HG03045 (cell line): ENCODE results near the gene MCHR1.

Experiments
- ATAC-seq: cut with Tn5 transposase; IDR thresholded peaks from one replicate; pipeline ENCODE4 v1.9.1; 2021; ENCODE audit warnings: mild to moderate bottlenecking, moderate library complexity; ENCODE audit not compliant: unreplicated experiment

MCHR1 gene, protein sequence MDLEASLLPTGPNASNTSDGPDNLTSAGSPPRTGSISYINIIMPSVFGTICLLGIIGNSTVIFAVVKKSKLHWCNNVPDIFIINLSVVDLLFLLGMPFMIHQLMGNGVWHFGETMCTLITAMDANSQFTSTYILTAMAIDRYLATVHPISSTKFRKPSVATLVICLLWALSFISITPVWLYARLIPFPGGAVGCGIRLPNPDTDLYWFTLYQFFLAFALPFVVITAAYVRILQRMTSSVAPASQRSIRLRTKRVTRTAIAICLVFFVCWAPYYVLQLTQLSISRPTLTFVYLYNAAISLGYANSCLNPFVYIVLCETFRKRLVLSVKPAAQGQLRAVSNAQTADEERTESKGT

DNA sequence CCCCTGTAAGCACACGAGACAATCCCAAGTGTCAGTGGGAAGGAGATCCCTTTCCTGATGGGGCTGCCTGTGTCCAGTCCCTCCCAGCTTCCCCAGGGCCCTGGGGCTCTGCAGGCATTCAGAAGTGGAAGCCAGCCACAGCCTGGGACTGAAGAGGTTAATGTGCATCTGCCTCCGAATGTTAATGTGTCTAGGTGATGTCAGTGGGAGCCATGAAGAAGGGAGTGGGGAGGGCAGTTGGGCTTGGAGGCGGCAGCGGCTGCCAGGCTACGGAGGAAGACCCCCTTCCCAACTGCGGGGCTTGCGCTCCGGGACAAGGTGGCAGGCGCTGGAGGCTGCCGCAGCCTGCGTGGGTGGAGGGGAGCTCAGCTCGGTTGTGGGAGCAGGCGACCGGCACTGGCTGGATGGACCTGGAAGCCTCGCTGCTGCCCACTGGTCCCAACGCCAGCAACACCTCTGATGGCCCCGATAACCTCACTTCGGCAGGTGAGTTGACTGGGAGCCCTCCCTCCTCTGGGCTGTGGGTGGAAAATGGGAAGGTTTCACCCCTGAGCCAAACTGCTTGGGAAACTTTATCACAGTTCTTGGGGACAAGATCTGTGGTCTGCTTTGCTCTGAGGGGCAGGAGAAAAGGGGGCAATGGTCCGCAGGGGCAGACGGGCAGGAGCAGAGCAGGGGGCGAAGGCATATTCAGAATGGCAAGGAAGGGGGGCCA lies at the start of gene MCHR1:
Gene MCHR1, plus strand, starts transcription at position 236 of the 715 bp plus-strand sequence. Its CDS starts 169 bp downstream, at position 405.
- no peak for ATAC-seq

DNA sequence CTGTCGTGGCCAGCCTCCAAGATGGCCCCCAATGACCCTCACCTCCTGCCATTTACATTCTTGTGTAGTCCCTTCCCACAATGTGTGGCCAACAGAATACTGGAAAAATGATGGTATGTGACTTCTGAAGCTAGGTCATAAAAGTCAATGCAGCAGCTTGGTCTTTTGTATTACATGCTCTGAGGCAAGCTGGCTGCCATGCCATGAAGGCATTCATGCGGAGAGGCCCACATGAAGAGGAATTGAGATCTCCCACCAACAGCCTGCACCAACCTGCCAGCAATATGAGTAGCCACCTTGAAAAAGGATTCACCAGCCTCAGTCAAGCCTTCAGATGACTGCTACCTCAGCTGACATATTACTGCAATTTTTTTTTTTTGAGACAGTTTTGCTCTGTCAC lies 47.4 kb upstream of the MCHR1 start:
- ATAC-seq: no peak

DNA sequence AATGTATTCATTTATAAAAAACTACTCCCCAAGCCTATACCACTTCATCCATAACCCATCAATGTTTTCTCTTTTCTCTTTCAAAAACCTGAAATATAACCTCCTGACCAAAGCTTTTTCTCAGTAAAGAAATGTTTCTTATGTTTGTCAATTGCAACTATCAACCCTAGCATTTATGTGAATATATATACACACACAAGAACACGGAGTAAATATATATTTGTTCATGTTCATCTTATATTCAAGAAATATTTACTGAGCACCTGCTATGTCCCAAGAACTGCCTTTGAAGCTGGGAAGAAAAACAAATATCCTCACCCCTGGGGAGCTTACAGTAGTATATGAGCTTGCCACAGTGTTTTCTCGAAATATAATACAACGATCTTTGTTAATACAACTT lies 46.2 kb upstream of the MCHR1 start:
- ATAC-seq: no peak

DNA sequence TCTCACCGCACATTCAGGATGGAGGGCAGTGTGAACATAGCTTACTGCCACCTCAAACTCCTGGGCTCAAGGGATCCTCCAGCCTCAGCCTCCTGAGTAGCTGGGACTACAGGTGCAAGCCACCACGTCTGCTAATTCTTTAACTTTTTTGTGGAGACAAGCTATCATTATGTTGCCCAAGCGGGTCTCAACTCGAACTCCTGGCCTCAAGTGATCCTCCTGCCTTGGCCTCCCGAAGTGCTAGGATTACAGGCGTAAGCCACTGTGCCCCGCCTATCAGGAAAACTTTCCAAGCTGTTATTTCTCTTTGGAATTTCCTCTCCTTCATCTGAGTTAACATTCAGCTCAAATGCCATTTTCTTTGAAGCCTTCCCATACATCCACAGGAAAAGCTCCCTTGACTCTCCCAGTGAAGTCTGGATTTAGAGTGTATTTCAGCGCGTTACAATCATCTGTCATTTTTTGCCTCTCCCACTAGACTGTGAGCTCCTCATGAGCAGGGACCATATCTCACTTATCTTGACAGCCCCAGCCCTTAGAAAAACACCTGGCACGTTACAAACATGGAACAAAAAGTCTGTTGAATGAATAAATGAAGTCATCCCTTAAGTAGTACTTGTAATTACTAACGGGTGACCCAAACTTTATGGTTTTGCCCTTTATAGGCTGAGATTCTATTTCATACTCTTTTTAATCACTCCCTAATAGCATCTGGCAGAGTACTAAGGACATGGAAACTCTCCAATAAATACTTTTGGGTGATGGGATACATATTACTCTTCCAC lies 45.0 kb upstream of the MCHR1 start:
- no peak for ATAC-seq

DNA sequence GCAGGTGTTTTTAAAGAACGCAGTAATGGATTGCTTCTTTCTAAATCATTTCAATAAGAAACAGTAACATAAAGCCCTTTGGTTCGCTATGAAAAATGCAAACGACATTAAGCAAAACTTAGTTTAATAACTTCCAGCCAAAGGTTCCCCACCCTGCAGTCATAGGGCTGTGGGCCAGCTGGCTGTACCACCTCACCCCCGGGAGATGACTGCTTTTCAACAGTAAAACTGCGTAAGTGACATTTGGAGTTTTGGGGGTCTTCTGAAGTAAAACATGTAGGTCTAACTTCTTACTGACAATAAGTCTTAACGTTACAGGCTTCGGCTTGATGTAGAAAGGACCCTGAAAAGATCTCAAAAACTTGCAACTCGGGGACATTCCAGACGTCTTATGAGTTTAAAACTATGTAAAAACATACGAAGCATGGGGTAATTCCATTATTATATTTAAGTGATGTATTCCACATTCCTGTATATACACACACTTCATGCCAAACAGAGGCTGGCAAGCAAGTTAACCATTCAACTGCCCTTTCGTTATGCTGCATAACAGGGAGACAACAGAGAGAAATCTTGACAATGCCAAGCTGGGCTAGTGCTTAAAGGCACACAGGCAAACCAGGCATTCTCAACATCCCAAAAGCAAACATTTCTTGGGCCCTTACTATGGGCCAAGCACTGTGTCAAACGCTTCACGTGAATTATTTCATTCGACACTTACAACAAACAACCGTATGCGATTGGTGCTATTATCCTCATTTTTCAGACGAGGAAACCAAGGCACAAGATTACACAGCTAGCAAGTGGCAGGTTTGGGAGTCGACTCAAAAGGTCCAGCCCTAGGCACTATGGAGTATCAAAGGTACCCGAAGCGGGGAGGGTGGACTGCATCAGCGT lies 44.0 kb upstream of the MCHR1 start:
- no peak for ATAC-seq

DNA sequence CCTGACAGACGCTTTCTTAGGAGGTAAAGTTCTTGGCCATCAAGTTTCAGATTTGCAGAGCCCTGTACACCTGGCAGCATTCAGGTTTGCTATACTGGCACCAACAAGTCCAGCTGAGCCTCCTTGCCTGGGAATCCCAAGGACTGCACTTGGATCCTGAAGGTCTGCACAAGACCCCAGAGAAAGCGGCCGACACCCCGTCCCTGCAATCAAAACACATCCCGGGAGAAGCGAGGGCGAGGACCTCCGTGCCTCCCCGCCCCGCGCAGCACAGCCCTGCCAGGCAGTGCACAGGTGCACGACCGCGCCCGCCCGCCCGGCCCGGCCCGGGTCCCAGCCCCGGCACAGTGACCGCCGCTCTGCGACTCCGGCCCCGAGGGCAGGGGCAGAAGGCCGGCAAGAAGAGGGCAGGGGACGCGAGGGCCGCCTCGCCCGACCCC lies 43.3 kb upstream of the MCHR1 start:
- peak; percentile 22 for ATAC-seq

DNA sequence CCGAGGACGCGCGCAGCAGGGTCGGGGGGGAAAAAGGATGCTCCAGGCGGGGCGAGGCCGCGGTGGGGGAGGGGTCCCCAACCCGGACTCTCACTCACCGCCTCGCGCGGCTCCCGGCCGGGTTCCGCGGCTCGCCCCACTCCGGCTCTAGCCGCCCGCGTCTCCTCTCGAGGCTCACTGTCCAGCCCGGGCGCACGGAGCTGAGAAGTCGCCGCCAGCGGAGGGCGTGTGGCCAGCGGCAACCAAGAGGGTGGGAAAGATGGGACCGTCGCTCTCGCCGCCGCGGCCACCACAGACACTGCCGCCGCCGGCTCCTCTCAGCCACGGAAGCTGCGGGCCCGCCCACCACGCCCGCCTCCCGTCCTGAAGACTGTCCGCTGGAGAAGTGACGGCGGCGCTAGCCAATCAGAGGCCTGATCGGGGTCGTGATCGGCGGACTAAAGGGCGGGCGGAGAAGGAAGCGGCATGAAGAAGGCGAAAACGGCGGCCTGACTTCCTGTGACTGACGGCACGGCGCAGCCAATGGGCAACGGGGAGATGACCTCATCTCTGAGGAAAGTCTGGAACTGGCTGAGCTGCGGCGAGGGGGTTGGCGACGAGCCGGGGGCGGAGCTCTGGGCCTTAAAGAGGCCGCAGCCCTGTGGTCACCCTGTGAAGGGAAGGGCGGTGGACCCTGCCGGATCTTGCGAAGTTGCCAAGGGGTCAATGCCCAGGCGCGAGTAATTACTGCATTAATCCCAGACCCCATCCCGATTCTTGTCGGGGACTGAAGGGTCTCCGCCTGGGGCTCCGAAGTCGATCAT lies 42.7 kb upstream of the MCHR1 start, which contains the start of gene MRTFA:
Gene MRTFA, minus strand, starts transcription at position 340 of the 803 bp plus-strand sequence.
- peak; percentile 90 for ATAC-seq

DNA sequence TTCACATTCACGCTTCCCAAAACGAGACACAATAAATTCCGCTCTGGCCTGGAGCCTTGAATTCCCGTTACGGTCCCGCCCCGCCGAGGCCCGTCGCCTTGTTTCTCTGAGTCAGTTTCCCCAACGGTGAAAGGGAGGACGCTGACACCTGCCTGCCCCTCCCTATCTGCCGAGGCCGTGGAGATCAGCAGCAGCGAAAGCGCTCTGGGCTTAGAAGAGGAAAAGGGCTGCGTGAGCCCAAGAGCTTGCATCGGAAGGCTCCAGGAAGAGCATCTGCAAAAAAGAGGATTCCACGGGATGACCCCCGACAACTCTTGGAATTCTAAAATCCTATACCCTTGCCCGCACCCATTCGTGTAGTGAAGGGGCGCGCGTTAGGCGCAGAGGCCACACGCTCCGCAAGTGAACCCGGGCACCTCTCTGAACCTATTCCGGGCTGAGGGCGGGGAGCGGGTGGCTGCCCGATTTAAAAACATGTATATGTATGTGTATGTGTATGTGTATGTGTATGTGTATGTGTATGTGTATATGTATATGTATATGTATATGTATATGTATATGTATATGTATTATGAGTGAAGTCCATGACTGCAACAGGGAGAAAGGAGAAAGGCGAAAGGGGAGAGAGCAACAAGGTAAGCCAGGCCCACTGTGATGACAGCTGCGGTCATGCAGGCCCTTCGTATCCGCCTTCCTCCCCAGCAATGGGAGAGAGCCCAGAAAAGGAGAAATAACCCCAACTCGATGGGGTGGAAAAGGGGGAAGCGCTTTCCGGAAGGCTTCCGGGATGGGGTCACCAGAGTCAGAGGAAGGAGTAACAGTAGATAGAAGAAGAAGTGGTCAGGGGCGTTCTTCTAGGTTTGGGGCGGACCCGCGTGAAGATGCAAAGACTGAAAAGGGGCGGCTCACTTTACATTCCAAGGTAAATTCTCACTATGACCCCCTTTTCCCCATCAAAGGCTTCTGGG lies 41.8 kb upstream of the MCHR1 start:
- ATAC-seq: peak; percentile 6

DNA sequence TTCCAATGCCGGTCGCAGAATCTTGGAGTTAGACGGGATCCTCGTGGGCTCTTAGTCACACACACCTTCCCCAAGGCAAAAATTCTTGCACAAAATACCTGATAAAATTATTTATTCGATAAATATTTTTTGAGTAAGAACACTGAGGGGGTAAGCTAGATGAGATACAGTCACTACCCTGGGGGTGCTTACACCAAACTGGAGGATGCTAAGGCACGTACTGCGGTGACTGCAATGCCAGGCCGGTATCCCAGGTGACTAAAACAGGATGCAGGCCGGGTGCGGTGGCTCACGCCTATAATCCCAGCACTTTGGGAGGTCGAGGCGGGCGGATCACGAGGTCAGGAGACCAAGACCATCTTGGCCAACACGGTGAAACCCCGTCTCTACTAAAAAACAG lies 41.0 kb upstream of the MCHR1 start:
- ATAC-seq: no peak

DNA sequence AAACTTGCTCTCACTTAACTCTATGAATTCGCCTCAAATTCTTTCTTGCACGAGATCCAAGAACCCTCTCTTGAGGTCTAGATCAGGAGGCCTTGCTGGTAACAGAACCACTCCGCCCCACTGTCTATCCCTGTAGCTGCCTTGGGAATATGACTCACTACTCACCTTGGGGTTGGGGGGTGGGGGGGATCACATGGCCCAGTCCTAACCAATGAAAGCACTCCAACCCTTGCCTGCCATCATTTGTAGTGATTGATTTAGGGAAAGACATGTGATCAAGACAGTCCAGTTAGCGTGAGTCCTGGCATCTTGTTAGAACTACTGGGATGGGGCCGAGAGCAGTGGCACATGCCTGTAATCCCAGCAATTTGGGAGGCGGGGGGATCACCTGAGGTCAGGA lies 38.0 kb upstream of the MCHR1 start:
- no peak for ATAC-seq

DNA sequence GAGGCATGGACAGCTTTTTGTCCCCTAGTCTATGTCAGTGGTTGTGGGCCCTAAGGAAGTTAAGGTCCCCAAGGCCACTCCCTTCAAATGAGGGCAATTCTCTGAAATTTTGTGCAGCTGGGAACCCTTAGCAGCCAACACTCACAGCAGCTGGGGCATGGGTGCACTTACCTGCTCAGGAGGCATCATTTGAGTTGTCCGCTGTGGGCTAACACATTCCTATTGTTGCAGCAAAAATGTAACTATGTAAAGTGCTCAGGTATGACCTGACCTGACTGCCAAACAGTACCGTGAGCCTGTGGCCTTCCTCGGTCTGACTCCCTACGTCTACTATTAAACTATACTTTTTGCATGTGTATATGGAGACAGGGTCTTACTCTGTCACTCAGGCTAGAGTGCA lies 37.0 kb upstream of the MCHR1 start:
- no peak for ATAC-seq

DNA sequence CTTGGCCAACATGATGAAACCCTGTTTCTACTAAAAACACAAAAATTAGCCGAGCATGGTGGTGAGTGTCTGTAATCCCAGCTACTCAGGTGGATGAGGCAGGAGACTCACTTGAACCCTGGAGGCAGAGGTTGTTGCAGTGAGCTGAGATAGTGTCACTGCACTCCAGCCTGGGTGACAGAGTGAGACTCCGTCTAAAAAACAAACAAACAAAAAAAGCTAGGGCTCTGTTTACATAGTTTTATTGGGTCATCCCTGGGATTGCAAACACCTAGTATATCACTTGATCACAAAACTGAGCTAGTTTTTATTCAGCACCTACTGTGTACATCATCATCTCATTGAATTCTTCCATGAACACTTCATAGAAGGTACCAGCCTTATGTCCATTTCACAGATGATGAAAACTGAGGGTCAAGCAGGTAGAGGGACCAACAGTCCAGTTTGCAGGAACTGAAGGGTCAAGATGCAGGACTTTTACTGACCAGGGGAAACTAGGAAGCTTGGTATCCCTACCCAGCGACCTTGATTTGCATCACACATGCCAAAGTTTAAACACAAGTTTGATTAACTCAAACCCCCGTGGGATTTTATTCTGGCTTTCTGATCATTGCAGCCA lies 33.6 kb upstream of the MCHR1 start:
- no peak for ATAC-seq

DNA sequence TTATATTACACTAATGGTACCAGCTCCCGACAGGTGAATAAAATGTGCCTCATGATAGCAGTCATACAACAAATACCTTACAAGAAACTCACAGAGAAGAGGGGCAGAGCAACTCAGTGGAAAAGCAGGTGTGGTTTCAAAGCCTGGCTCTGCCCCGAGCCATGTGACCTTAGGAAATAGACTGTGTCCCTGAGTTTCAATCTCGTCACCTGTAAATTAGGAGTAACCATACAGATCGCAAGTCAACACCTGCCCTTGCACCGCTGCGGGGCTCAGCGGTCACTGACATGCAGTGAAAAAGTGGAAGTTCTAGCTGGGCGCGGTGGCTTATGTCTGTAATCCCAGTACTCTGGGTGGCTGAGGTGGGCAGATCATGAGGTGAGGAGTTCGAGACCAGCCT lies 30.9 kb upstream of the MCHR1 start:
- ATAC-seq: no peak

DNA sequence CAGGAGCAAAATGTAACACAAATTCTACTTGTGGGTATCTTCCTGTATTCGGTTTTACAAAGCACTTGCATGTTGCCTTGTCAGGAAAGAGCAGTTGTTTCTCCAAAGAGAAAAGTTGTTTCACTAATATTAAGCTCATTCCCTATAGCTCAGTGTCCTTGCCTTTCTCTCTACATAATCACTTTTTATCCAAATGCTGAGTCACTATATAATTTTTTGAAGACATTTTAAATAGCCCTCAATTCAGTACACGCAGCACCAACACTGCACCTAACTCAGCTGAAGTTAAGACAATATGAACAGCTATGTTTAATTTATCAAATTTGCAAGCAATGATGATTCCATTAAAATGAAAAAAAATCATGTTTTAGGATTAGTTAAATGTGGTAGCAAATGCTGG lies 28.2 kb upstream of the MCHR1 start:
- ATAC-seq: no peak

DNA sequence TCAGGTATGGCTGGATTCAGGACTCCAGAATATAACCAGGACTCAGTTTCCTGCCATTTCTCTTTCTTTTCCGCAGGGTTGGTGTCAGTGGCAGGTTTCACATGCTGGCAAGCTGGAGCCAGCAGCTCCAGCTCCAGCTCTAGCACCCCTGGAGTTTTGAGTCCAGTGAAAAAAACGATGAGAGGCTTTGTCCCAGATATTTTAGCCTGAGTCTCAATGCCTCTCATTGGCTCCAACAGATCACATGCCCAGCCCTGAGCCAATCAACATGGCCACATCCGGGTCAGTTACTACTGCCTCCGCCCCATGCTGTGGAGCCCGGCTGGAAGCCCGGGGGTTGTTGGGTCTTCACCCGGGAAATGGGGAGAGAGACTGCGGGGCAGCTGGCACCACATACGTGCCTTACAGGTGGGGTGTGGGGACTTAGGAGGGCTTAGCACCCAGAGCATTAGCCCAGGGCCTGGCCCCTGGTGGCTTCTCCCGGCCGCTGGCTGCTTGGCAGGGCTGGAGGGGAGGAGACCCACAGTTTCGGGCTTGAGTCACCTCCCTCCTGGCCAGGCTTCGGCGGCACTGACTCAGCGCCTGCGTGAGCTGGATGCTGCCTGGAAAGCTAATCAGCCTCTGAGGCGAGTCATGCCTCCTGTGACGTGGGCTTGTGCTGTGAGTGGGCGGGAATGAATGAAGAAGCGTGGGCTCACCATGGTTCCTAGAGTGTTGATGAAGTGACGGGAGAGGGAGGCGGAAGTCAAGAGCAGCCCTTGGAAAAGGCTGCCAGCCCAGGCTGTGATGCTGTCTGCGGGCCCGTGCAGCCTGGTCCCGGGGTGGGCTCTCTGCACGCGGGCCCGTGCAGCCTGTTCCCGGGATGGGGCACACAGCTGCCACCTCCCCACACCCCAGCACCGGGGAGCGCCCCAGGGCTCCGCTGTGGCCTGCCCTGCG lies 27.5 kb upstream of the MCHR1 start:
- ATAC-seq: no peak

DNA sequence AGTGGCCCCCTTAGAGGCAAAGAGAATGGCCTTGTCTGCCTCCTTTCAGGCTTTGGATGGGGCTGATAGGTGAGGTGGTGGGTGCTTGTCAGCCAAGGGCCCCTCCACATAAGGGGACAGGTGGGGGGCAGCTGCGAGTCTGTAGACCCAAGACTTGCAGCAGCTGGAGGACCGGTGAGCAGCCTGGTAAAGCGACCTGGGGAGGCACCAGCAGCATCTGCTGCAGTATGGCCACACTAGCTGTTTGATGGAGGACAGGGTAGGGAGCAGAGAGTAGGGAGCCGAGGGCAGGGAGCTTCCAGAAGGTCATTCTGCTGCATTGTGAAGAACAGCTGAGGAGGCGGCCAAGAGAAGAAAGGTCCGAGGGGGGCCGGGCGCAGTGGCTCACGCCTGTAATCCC lies 25.9 kb upstream of the MCHR1 start:
- no peak for ATAC-seq
